Mesendoderm (in vitro differentiated cells): Measurements from ENCODE around the gene ZNF543.

ENCODE experiments used
- DNase-seq: peaks from one replicate; pipeline ENCODE4 v3.0.0; 2013
- H2AK5ac ChIP-seq: 2 replicates; pipeline ENCODE4 v1.6.1; 2013; ENCODE audit warnings: low read length, inconsistent platforms
- H2BK120ac ChIP-seq: 2 replicates; pipeline ENCODE4 v1.6.1; 2013; ENCODE audit warnings: low read depth, mild to moderate bottlenecking, low read length, moderate library complexity, mixed read lengths
- H2BK15ac ChIP-seq: replicated peaks from 2 replicates; pipeline ENCODE4 v1.6.1; 2013; ENCODE audit warnings: low read depth, mild to moderate bottlenecking, moderate library complexity
- H2BK5ac ChIP-seq: 2 replicates; pipeline ENCODE4 v1.6.1; 2013; ENCODE audit warnings: low read length, inconsistent platforms
- H3K18ac ChIP-seq: 2 replicates; pipeline ENCODE4 v1.6.1; 2013; ENCODE audit warnings: mild to moderate bottlenecking, low read length, mixed read lengths
- H3K23ac ChIP-seq: one replicate; pipeline ENCODE4 v1.6.1; 2013; ENCODE audit warnings: low read length
- H3K27ac ChIP-seq: 2 replicates; pipeline ENCODE4 v1.5.1; 2013; ENCODE audit warnings: low read depth, mild to moderate bottlenecking, inconsistent platforms, low read length, moderate library complexity
- H3K27me3 ChIP-seq: 2 replicates; pipeline ENCODE4 v1.6.1; 2013; ENCODE audit warnings: low read length, control low read depth, mild to moderate bottlenecking, inconsistent platforms; ENCODE audit not compliant: insufficient read depth, poor library complexity
- H3K36me3 ChIP-seq: 2 replicates; pipeline ENCODE4 v1.6.1; 2013; ENCODE audit warnings: low read length, inconsistent platforms; ENCODE audit not compliant: control insufficient read depth, insufficient read depth
- H3K4ac ChIP-seq: one replicate; pipeline ENCODE4 v1.6.1; 2013; ENCODE audit warnings: low read depth, mild to moderate bottlenecking, low read length, moderate library complexity
- H3K4me1 ChIP-seq: 2 replicates; pipeline ENCODE4 v1.6.1; 2013; ENCODE audit warnings: low read depth, low read length, inconsistent platforms; ENCODE audit not compliant: control insufficient read depth
- H3K4me2 ChIP-seq: 2 replicates; pipeline ENCODE4 v1.6.1; 2013; ENCODE audit warnings: low read length
- H3K4me3 ChIP-seq: 2 replicates; pipeline ENCODE4 v1.5.1; 2013; ENCODE audit warnings: mild to moderate bottlenecking, low read length
- H3K56ac ChIP-seq: one replicate; pipeline ENCODE4 v1.6.1; 2013; ENCODE audit warnings: low read length
- H3K79me1 ChIP-seq: 2 replicates; pipeline ENCODE4 v1.6.1; 2013; ENCODE audit warnings: low read length, inconsistent platforms
- H3K79me2 ChIP-seq: 2 replicates; pipeline ENCODE4 v1.6.1; 2013; ENCODE audit warnings: mild to moderate bottlenecking, low read length; ENCODE audit not compliant: control insufficient read depth, insufficient read depth
- H3K9ac ChIP-seq: 2 replicates; pipeline ENCODE4 v1.6.1; 2013; ENCODE audit warnings: low read length, inconsistent platforms
- H4K5ac ChIP-seq: one replicate; pipeline ENCODE4 v1.6.1; 2013; ENCODE audit warnings: low read length
- H4K8ac ChIP-seq: one replicate; pipeline ENCODE4 v1.6.1; 2013; ENCODE audit warnings: low read depth, mild to moderate bottlenecking, control low read depth, low read length, moderate library complexity
- WGBS: extraction: QIAGEN DNeasy Blood & Tissue Kit; methylation state at CpG from one replicate; pipeline ENCODE4 v1.1.7; 2013; ENCODE audit warnings: low lambda C conversion rate, missing lambda C conversion rate; ENCODE audit not compliant: insufficient coverage; ENCODE audit errors: extremely low coverage; 5-methylcytosine and 5-hydroxymethylcytosine counted together

The ZNF543 gene

GRCh38 chr19:57290970-57291369 is 29.3 kb upstream of the ZNF543 start:
- Histone ChIP-seq H4K5ac (no peak overlapping the region), H3K79me2 (peaks cover 50% of the 10 kb centered on the region), H2BK5ac (no peak overlapping the region), H3K27me3 (no peaks in the 10 kb centered on the region), H3K4ac (no peak overlapping the region), H2BK15ac (no peak overlapping the region), H3K9ac (no peak overlapping the region), H3K18ac (no peak overlapping the region), H2AK5ac (no peak overlapping the region), H3K4me1 (no peaks in the 10 kb centered on the region), H3K4me3 (no peak overlapping the region), H3K56ac (no peak overlapping the region), H3K27ac (no peak overlapping the region), H4K8ac (no peak overlapping the region), H3K23ac (no peak overlapping the region), H3K79me1 (peaks cover 33% of the 10 kb centered on the region), H3K36me3 (peaks cover 26% of the 10 kb centered on the region), H3K4me2 (no peak overlapping the region), H2BK120ac (no peak overlapping the region)
- WGBS, result no CpG with 5 or more reads among the region's 11 CpGs
- DNase-seq, result no peak

DNA sequence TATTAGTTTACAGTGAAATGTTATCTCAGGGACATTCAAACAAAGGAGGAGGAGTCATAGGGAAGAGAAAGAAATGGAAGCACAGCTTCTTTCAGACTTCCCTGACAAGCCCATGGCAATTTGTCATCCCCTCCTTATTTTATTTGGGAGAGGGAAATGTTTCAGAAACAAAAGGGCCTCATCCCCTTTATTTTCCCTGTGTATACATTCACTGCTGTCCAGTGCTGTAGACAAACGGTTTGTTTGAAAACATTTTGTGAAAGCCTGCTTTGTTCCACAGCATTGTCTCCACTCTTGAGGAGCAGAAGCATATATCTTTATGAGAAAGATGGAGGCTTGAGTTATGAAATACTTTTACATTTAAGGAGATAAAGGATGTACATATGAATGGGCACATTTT is 27.7 kb upstream of the ZNF543 start:
- no peaks in the 10 kb centered on the region for H3K27me3 ChIP-seq
- no peak overlapping the region for H3K56ac ChIP-seq
- H3K36me3 ChIP-seq, result peaks cover 24% of the 10 kb centered on the region
- no peak overlapping the region for H4K5ac ChIP-seq
- no peak for DNase-seq
- H3K4me2 ChIP-seq, result no peak overlapping the region
- no peak overlapping the region for H3K9ac ChIP-seq
- no peak overlapping the region for H4K8ac ChIP-seq
- no peak overlapping the region for H3K27ac ChIP-seq
- no peak overlapping the region for H3K23ac ChIP-seq
- no CpG with 5 or more reads among the region's 1 CpG for WGBS
- peaks cover 41% of the 10 kb centered on the region for H3K79me2 ChIP-seq
- no peak overlapping the region for H3K4me3 ChIP-seq
- no peak overlapping the region for H2BK15ac ChIP-seq
- H3K4ac ChIP-seq, result no peak overlapping the region
- no peak overlapping the region for H3K18ac ChIP-seq
- H2BK5ac ChIP-seq, result no peak overlapping the region
- H2BK120ac ChIP-seq, result no peak overlapping the region
- H2AK5ac ChIP-seq, result no peak overlapping the region
- H3K4me1 ChIP-seq, result no peaks in the 10 kb centered on the region
- H3K79me1 ChIP-seq, result peaks cover 26% of the 10 kb centered on the region

- DNase-seq, result no peak
- no peak overlapping the region for H4K5ac ChIP-seq
- no peak overlapping the region for H2BK15ac ChIP-seq
- no peak overlapping the region for H2BK120ac ChIP-seq
- no peak overlapping the region for H3K18ac ChIP-seq
- H3K36me3 ChIP-seq, result peaks cover 19% of the 10 kb centered on the region
- no peak overlapping the region for H3K4ac ChIP-seq
- no peak overlapping the region for H3K9ac ChIP-seq
- H2AK5ac ChIP-seq, result no peak overlapping the region
- peaks cover 32% of the 10 kb centered on the region for H3K79me2 ChIP-seq
- H2BK5ac ChIP-seq, result no peak overlapping the region
- no peak overlapping the region for H4K8ac ChIP-seq
- H3K4me1 ChIP-seq, result no peaks in the 10 kb centered on the region
- no peak overlapping the region for H3K56ac ChIP-seq
- no peak overlapping the region for H3K23ac ChIP-seq
- H3K4me2 ChIP-seq, result no peak overlapping the region
- no peak overlapping the region for H3K27ac ChIP-seq
- no peaks in the 10 kb centered on the region for H3K27me3 ChIP-seq
- no peak overlapping the region for H3K4me3 ChIP-seq
- no CpG with 5 or more reads among the region's 1 CpG for WGBS
- peaks cover 23% of the 10 kb centered on the region for H3K79me1 ChIP-seq
Observed at GRCh38 chr19:57293719-57294118, 26.6 kb upstream of the ZNF543 start.

GRCh38 chr19:57302020-57302465 is 18.2 kb upstream of the ZNF543 start:
- Histone ChIP-seq H3K27ac (no peak overlapping the region), H3K4ac (no peak overlapping the region), H3K4me1 (no peaks in the 10 kb centered on the region), H4K8ac (no peak overlapping the region), H3K27me3 (no peaks in the 10 kb centered on the region), H3K56ac (no peak overlapping the region), H3K4me2 (no peak overlapping the region), H4K5ac (no peak overlapping the region), H3K36me3 (peaks cover 2% of the 10 kb centered on the region), H2BK15ac (no peak overlapping the region), H3K79me1 (peaks cover 15% of the 10 kb centered on the region), H2BK5ac (no peak overlapping the region), H3K18ac (no peak overlapping the region), H3K79me2 (peaks cover 10% of the 10 kb centered on the region), H2AK5ac (no peak overlapping the region), H3K23ac (no peak overlapping the region), H3K9ac (no peak overlapping the region), H3K4me3 (no peak overlapping the region), H2BK120ac (no peak overlapping the region)
- DNase-seq, result peak; percentile 58
- no CpG with 5 or more reads among the region's 1 CpG for WGBS

GRCh38 chr19:57302727-57303401 is 17.4 kb upstream of the ZNF543 start:
- Histone ChIP-seq H3K27ac (no peak overlapping the region), H3K23ac (no peak overlapping the region), H3K4me1 (no peaks in the 10 kb centered on the region), H2BK5ac (no peak overlapping the region), H3K18ac (no peak overlapping the region), H3K4ac (no peak overlapping the region), H3K36me3 (peaks cover 2% of the 10 kb centered on the region), H3K79me1 (peaks cover 15% of the 10 kb centered on the region), H3K4me3 (no peak overlapping the region), H3K56ac (no peak overlapping the region), H2BK15ac (no peak overlapping the region), H4K5ac (no peak overlapping the region), H2BK120ac (no peak overlapping the region), H4K8ac (no peak overlapping the region), H3K79me2 (peaks cover 10% of the 10 kb centered on the region), H3K27me3 (no peaks in the 10 kb centered on the region), H3K4me2 (no peak overlapping the region), H2AK5ac (no peak overlapping the region), H3K9ac (no peak overlapping the region)
- DNase-seq, result peak; percentile 73
- no CpG with 5 or more reads among the region's 7 CpGs for WGBS

GRCh38 chr19:57305056-57305455 is 15.2 kb upstream of the ZNF543 start:
- H3K56ac ChIP-seq, result no peak overlapping the region
- H3K4ac ChIP-seq, result no peak overlapping the region
- H3K79me1 ChIP-seq, result peaks cover 15% of the 10 kb centered on the region
- no peak overlapping the region for H3K4me2 ChIP-seq
- no CpG with 5 or more reads among the region's 1 CpG for WGBS
- H3K79me2 ChIP-seq, result peaks cover 10% of the 10 kb centered on the region
- H3K27me3 ChIP-seq, result no peaks in the 10 kb centered on the region
- H3K9ac ChIP-seq, result no peak overlapping the region
- H2BK120ac ChIP-seq, result no peak overlapping the region
- H3K4me1 ChIP-seq, result no peaks in the 10 kb centered on the region
- no peak overlapping the region for H3K27ac ChIP-seq
- no peak overlapping the region for H3K18ac ChIP-seq
- no peak overlapping the region for H4K5ac ChIP-seq
- DNase-seq, result no peak
- no peak overlapping the region for H3K23ac ChIP-seq
- H3K4me3 ChIP-seq, result no peak overlapping the region
- H4K8ac ChIP-seq, result no peak overlapping the region
- no peak overlapping the region for H2BK5ac ChIP-seq
- H3K36me3 ChIP-seq, result peaks cover 2% of the 10 kb centered on the region
- no peak overlapping the region for H2BK15ac ChIP-seq
- no peak overlapping the region for H2AK5ac ChIP-seq
